SHP77 (cell line): ENCODE results near the gene UROC1.

ENCODE experiments used
- DNase-seq, 2 experiments: peaks; one replicate each; lab custom pipeline; 2025; lab: John Stamatoyannopoulos, UW

The UROC1 gene

DNA sequence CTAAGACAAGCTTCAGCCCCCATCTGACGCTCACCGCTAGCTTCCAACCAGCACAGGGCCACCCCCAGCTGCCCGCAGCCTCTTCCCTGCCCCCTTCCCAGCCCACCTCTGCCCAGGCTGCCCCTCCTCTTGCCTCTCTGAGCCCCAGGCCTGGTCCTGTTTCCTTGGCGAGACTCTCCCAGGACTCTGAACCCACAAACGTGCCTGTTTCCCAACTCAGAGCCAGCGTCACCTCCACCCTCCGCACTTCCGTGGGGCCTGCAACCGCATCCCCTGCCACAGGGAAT lies 76.9 kb downstream of the UROC1 start:
- no peak for DNase-seq

DNA sequence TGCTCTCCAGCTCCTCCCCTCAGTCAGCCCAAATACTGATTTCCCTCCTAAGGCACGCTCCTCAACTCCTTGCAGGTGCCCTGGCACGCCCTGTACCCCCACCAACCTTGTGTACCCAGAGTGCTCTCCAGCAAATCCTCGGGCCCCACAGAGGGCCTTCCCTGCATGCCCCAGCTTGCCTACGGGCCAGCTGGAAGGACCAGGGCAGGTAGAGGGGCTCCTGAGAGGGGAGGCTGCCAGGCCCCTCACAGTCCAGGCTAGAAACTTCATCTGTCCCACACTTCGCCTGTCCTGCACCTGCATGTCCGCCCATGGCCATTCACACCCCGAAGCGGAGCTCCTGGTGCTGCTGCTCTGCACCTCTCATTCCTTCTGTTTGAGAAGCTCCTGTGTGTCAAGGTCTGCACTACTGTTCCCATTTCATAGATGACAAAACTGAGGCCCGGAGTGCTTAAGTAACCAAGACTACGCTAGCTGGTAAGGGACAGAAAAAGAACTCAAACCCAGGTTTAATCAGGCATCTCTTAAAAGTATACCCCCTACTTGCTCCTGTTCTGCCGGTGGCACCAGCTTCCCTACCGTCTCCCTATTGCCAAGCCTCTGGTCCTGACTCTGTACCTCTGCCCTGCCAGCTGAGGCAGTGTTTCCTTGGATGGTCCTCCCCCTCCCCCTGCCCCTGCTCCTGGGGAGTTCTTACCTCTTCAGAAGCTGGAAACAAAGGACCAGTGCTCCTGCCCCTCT lies 77.4 kb downstream of the UROC1 start:
- DNase-seq, result no peak

DNA sequence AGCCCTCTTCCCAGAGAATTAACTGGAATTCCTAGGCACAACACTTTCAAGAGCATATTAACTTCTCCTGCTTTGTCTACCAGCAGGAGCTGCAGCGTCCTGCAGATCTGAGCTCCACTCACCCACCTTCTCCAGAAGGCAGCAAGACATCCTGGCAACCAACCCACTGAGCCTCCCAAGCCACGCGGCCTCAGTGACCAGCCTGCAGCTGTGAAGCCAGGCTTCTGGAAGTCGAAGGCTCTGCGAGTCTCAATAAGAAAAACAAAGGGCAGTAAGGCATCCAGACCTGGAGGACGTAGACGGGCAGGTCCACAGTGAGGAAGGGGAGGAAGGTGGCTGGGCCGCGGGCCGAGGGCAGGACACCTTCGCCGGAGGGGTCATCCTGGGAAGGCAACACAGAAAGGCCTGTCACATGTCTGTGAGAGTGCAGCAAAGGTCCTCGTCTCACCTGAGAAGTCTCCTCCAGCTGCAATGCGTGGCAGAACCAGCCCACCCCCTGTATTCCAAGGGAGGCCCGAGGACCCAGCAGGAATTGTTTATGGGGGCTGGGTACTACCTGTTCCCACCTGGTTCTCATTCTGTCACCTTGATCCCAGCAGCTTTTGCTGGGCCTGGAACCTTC lies 78.1 kb downstream of the UROC1 start:
- DNase-seq, result no peak

DNA sequence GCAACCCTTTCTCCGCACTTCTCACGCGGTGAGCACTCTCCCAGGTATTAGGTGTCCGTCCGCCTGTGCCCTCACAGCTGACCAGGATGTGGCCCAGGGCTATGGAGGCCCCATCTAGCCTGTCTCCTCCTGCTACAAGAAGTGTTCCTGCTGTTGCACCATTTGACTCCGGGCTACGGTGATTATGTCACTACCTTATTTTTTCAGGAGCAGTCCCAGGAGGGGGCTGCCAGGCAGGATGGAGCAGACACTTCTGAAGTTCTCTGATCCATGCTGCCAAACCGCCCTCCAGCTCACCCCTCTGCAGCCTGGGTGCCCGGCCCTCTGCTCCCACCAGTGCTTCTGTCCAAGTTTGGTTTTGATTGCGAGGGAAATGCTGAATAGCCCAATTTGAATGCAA lies 78.8 kb downstream of the UROC1 start:
- no peak for DNase-seq

DNA sequence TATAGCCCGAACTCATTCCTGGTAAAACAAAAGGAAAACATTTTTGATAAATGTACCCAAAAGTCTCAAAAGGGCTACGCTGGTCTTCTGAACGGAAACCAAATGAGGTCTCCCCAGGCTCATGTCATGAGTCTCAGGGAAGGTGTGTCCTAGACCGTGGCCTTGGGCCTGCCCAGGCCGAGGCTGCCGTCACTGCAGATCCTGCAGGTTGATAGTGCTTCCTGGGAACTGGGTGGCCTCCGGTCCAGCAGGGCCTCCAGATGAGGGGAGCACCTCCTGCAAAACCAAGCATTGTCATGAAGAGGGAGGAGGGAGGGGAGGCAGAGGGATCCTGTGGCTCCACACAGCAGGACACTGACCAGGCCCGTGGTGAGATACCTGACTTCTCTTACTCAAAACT lies 79.4 kb downstream of the UROC1 start:
- no peak for DNase-seq

DNA sequence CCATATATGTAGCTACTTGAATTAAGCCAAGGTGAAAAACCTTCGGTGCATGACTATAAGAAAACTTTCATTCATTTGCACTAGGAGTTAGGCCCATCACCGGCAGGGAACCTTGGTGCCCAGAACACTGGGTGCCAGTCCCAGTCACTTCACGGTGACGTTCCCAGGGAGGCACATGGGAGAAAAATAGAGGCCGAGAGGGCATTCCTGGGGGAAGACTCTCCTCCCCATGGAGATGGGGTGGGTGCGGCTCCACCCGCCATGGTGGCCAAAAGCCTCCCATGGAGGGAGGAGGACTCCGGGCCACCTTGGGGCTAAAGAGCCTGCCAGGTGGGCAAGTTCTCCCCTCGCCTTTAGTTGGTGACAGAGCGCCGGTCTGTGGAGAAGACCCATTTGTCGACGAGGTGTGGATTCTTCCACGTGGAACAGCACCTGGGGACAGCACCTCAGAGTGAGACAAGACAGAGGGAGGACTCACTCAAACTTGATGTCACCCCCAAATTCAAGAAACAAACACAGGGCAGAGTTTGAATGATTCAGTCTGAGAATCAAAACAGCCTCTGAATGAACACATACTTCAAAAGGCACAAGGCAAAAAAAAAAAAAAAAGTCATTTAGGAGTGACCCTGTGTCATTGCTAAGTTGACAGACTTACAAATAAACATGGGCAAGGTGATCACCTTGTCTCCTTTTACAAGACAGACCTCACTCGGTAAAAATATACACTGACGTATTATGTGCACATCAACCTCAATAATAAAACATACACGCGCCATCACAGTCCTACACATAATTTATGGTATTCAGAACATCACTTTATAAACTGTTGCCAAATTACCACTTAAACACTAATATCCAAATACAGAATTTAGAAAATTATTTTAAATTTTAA lies 80.5 kb downstream of the UROC1 start:
- no peak for DNase-seq

DNA sequence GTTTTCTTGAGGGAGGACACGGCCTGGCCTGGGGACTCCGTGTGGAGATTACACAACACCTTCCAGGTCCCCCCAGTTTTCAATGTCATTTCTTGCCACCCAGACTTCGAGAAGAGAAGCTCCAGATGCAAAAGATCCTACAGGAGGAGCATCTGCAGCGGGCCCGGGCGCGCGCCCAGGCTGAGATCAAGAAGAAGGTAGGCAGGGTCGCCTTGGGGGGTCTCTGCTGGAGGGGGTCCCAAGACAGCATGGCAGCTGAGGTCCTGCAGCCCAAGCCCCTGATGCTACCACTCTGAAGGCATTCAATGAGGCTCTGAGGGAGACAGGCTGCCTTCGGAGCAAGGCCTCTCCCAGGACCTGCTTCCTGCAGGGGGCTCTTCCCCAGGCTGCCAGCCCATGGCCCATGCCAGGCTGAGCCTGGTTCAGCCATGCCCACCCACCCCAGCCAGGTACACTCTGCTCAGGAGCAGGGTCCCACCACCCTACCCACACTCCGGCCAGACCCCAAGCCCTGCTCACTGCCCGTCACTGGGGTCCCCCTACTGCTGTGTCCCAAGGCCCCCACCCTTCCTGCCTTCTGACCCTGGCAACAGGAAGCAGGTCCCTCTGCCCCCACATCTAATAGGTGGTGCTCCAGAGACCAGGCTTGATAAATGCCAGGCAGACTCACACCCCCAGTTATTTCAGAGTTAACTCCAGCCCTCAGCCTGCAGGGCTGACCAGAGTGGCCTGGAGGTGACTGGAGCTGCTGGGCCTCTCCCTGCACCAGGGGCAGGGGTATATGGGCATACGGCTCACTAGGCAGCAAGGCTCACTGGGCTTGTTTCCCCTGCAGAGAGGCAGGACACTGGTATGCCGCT lies 81.9 kb downstream of the UROC1 start:
- no peak for DNase-seq

DNA sequence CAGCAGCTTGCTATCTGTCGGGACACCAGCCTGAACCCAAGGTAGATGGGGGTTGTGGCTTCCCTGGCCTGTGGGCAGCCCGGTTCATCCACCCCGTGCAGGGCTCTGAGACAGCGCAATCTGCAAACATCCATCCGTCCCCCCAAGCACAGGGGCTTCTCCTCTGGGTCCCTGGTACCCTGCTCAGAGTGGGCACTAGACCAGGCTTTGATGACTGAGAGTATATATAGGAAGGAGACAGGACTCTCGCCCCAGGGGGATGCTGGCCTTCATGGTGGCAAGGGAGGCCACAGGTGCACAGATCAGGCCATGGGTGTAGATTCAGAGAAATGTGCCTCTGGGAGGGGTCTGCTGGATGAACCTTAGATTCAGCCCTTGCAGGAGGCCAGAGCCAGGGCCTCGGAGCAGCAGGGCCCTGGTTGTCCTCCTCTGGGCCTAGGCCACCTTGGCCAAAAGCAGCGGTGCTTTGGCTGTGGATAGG lies 82.6 kb downstream of the UROC1 start:
- no peak for DNase-seq

DNA sequence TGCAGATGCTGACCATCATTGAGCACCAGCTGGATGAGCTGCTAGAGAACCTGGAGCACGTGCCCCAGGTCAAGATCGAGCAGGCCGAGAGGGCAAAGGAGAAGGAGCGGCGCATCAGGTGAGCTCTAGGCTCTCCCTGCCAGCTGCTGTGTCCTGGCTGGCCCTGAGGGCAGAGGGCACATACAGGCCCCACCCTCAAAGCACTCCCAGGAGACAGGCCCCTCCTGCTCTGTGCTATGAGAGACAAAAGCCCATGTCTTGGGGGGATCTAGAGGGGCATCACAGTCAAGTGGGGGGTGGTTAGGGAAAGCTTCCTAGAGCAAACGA lies 83.3 kb downstream of the UROC1 start:
- no peak for DNase-seq

DNA sequence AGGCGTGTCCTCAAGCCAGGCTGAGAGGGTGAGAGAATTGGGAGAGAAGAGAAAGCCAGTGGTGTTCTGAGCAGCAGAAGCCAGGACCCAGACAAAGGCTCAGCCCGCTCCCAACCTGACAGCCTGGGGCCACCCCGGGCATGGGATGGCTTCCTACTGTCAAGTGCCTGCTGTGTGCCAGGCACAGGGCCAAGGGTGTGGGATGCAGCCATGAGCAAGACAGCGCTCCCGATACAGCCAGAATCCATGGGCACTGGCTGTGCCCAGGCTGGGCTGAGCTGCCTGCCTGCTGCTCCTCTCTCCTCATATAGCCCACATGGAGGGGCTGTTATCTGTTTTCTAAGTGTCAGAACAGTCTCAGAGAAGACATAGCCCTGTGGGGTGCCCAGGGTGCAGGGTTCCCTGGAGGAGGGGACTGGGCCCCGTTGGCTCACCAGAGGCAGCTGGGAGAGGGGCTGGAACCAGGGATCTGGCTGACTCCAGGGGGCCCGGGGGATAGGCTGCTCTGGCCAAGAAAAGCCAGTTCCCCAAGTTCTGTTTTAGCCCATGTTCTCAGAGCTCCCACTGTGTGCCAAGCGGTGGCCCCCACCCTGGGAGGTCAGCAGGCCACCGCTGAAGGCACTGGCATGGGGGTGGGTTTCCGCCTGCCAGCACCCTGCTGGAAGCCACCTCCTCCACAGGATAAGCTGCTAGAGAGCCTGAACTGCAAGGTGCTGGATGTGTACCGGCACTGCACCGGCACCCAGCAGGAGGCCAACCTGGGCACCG lies 83.9 kb downstream of the UROC1 start:
- no peak for DNase-seq

DNA sequence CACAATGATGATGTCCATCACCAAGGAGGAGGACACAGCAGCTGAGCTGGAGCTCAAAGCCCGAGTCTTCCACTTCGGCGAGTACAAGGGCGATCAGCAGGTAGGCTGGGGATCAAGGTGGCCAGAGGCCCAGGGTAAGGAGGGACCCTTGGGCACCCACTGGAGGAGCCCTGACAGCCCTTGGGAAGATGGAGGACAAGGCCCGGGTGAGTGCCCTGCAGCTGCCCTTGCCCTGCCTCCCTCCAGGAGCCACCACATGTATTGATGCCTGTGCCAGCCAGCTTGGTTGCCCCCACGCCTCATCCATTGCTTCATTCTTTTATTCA lies 84.5 kb downstream of the UROC1 start:
- no peak for DNase-seq

DNA sequence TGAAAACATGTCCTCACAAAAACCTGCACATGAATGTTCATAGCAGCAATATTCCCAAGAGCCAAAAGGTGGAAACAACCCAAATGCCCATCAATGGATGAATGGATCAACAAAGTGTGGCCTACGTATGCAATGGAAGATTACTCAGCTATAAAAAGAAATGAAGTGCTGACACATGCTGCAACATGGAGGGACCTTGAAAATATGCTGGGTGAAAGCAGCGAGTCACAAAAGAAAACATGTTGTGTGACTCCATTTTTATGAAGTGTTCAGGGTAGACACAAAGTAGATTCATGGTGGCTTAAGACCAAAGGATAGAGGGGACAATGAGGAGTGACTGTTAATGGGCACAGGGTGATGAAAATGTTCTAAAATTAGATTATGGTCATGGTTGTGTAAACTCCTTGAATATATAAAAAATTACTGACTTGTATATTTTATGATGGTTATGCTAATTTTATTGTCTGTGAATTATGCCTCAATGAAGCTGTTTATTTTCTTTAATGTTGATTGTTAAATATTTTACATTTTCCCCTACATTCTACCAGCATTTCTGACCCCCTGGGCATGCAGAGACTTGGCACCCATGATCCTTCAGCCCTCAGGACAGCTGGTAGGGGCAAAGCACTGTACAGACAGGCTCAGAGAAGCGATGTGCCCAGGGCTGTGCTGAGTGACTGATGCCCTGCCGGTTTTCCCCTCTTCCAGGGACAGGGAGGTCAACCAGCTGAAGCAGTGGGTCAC lies 85.0 kb downstream of the UROC1 start:
- no peak for DNase-seq
